Measurements from ENCODE around the gene ERVW-1.

ERVW-1 gene

DNA sequence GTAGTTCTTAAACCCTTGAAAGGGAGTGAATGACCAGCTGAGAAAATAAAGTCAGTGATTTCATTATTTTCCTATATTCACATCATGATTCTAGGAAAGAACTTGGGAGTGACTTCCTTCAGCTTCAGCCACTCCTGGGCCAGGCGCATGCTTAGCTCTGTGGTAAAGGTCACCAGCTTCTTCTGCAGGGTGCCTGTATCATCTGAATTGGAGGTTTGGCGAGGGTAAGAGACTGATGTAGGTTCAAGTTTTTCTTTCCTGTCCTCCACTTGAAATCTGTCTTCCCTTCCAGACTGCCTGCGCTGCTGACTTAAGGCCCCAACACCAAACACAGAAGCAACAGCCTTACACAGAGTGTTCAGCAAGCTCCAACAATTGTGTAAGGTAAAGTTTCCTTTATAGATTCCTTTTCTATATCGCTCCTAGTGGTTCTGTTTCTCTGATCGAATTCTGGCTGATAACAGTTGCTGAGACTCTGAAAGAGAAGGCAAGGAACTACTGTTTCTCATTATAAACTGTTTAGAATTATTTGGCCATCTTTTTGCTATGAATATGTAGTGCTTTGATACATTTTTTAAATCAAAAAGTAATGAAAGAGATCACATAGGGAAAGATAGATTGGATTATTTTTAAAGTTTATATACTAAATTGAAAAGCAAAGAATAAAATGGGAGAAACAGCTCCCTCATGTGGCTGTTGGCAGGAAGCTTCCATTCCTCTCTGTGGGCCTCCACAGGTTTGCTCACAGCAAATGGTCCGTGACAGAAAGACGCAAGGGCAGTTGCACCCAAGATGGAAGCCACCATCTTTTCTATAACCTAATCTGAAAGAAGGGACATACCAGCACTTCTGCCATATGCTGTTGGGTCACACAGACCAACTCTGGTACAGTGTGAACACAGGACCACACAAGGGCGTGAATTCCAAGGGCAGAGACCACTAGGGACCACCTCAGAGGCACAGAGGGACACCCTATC is 16.4 kb downstream of the ERVW-1 start:
- Histone ChIP-seq H2AFZ (ENCODE audit: low read depth, low read length) (no peak overlapping the region; the same call in 1 of the 2 replicates), H3K4me1 (ENCODE audit: insufficient read depth, low read length) (no peaks in the 10 kb centered on the region), H3K27me3 (ENCODE audit: insufficient read depth, low read length, poor library complexity) (no peaks in the 10 kb centered on the region), H3K4me3 (ENCODE audit: low read depth in 1 of 2, low read length in 2 of 2) (no peak overlapping the region), H3K27ac (ENCODE audit: low read length) (no peak overlapping the region), H3K79me2 (ENCODE audit: insufficient read depth, low read length) (no peaks in the 10 kb centered on the region), H3K4me2 (ENCODE audit: insufficient read depth, low read length) (no peak overlapping the region), H3K36me3 (ENCODE audit: insufficient read depth, low read length) (peaks cover 4% of the 10 kb centered on the region), H4K20me1 (ENCODE audit: insufficient read depth, low read length) (no peaks in the 10 kb centered on the region), H3K9me3 (ENCODE audit: insufficient read depth, low read length, severe bottlenecking) (no peaks in the 10 kb centered on the region), H3K9ac (ENCODE audit: low read depth, low read length) (no peak overlapping the region)
- peak; percentile 33 for DNase-seq
- TF ChIP-seq, protein P1, sequence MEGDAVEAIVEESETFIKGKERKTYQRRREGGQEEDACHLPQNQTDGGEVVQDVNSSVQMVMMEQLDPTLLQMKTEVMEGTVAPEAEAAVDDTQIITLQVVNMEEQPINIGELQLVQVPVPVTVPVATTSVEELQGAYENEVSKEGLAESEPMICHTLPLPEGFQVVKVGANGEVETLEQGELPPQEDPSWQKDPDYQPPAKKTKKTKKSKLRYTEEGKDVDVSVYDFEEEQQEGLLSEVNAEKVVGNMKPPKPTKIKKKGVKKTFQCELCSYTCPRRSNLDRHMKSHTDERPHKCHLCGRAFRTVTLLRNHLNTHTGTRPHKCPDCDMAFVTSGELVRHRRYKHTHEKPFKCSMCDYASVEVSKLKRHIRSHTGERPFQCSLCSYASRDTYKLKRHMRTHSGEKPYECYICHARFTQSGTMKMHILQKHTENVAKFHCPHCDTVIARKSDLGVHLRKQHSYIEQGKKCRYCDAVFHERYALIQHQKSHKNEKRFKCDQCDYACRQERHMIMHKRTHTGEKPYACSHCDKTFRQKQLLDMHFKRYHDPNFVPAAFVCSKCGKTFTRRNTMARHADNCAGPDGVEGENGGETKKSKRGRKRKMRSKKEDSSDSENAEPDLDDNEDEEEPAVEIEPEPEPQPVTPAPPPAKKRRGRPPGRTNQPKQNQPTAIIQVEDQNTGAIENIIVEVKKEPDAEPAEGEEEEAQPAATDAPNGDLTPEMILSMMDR (IDR thresholded peaks at IDR 0.05; ENCODE audit: borderline replicate concordance, extremely low read depth, low read length, poor library complexity, severe bottlenecking): peak; percentile 88
- no peak for TF ChIP-seq EZH2 (IDR thresholded peaks at IDR 0.05; ENCODE audit: borderline replicate concordance, low read depth, low read length, severe bottlenecking)
- peak; percentile 83 for ATAC-seq (ENCODE audit: insufficient read depth, low read depth)

DNA sequence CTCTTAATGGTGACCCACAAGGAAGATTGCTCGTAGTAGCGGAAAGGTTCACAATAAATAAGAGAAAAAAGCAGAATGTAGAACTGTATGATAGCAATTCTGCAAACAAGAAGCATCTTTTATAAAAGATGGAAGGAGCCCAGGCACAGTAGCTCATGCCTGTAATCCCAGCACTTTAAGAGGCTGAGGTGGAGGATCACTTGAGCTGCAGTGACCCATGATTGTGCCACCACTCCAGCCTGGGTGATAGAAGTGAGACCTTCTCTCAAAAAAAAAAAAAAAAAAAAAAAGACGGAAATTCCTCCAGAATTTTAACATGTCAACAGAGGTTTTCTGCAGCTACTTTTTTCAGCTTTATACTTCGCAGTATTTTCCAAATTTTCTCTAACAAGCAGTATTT is 17.2 kb downstream of the ERVW-1 start:
- H3K27ac ChIP-seq (ENCODE audit: low read length): no peak overlapping the region
- no peak overlapping the region for H3K9ac ChIP-seq (ENCODE audit: low read depth, low read length)
- no peaks in the 10 kb centered on the region for H4K20me1 ChIP-seq (ENCODE audit: insufficient read depth, low read length)
- no peaks in the 10 kb centered on the region for H3K79me2 ChIP-seq (ENCODE audit: insufficient read depth, low read length)
- no peak overlapping the region for H2AFZ ChIP-seq (ENCODE audit: low read depth, low read length)
- ATAC-seq (ENCODE audit: insufficient read depth, low read depth): no peak
- H3K4me2 ChIP-seq (ENCODE audit: insufficient read depth, low read length): no peak overlapping the region
- H3K36me3 ChIP-seq (ENCODE audit: insufficient read depth, low read length): peaks cover 13% of the 10 kb centered on the region
- H3K27me3 ChIP-seq (ENCODE audit: insufficient read depth, low read length, poor library complexity): no peaks in the 10 kb centered on the region
- TF ChIP-seq, protein P1 (IDR thresholded peaks at IDR 0.05; ENCODE audit: borderline replicate concordance, extremely low read depth, low read length, poor library complexity, severe bottlenecking): no peak
- no peak for TF ChIP-seq EZH2 (IDR thresholded peaks at IDR 0.05; ENCODE audit: borderline replicate concordance, low read depth, low read length, severe bottlenecking)
- DNase-seq: no peak
- H3K4me3 ChIP-seq (ENCODE audit: low read depth in 1 of 2, low read length in 2 of 2): no peak overlapping the region
- H3K4me1 ChIP-seq (ENCODE audit: insufficient read depth, low read length): no peaks in the 10 kb centered on the region
- H3K9me3 ChIP-seq (ENCODE audit: insufficient read depth, low read length, severe bottlenecking): no peaks in the 10 kb centered on the region

DNA sequence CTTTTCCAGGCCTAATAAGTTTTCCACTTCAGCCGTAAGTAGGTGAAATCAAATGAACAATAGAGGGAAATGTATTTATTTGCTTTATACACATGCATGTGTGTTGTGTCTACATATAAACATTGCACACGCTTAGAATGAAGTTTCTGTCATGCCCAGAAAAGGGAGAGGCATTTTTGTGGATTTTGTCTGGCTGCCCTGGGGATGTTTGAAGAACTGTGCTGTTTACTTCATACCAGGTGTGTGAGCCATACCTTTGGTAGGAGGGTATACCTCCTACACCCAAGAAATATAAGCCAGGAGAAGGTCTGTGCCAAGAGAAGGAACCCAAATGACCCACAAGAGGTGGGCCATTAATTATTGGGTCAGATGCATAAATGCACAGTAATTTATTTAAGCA is 17.6 kb downstream of the ERVW-1 start:
- no peak overlapping the region for H3K9ac ChIP-seq (ENCODE audit: low read depth, low read length)
- DNase-seq (no peak), ATAC-seq (ENCODE audit: insufficient read depth, low read depth) (no peak)
- H3K27ac ChIP-seq (ENCODE audit: low read length): no peak overlapping the region
- H4K20me1 ChIP-seq (ENCODE audit: insufficient read depth, low read length): no peaks in the 10 kb centered on the region
- H3K4me3 ChIP-seq (ENCODE audit: low read depth in 1 of 2, low read length in 2 of 2): no peak overlapping the region
- H3K36me3 ChIP-seq (ENCODE audit: insufficient read depth, low read length): peaks cover 17% of the 10 kb centered on the region
- TF ChIP-seq, protein P1 (IDR thresholded peaks at IDR 0.05; ENCODE audit: borderline replicate concordance, extremely low read depth, low read length, poor library complexity, severe bottlenecking): no peak
- TF ChIP-seq EZH2 (IDR thresholded peaks at IDR 0.05; ENCODE audit: borderline replicate concordance, low read depth, low read length, severe bottlenecking): no peak
- no peak overlapping the region for H3K4me2 ChIP-seq (ENCODE audit: insufficient read depth, low read length)
- no peaks in the 10 kb centered on the region for H3K79me2 ChIP-seq (ENCODE audit: insufficient read depth, low read length)
- no peaks in the 10 kb centered on the region for H3K27me3 ChIP-seq (ENCODE audit: insufficient read depth, low read length, poor library complexity)
- H3K4me1 ChIP-seq (ENCODE audit: insufficient read depth, low read length): no peaks in the 10 kb centered on the region
- H2AFZ ChIP-seq (ENCODE audit: low read depth, low read length): no peak overlapping the region
- no peaks in the 10 kb centered on the region for H3K9me3 ChIP-seq (ENCODE audit: insufficient read depth, low read length, severe bottlenecking)

Data from DND-41 (cell line).